ENCODE measurements around the gene DDX42. TPM values are rescaled to one million over a fixed set of nuclear protein-coding genes. Genes with fewer than 3 reads are reported as not detected.

The DDX42 gene
- total and polyA plus RNA-seq, 12 donors, result 27.7 to 69.9 (median 61.8) TPM

DNA sequence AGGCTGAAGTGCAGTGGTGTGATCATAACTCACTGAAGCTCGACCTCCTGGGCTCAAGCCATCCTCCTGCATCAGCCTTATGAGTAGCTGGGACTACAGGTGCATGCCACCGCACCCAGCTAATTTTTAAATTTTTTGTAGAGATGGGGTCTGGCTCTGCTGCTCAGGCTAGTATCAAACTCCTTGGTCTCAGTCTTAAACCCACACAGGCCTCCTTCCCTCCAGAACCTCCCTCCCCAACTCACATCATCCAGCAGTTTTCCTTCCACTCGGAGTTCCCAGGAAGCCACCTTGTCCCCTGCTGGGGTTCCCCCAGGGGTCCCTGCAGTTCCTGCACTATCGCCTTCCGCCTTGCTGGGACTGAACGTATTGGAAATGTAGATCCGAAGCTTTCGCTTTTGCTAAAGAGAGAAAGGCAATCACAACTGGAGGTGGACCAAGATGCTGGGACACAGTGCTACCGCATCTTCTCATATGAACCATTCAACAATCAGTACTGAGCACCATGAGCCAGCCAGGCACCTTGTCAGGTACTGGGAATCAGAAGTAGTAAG is 61.3 kb downstream of the DDX42 start:
- ATAC-seq, result no peak
- TF ChIP-seq, protein P1, sequence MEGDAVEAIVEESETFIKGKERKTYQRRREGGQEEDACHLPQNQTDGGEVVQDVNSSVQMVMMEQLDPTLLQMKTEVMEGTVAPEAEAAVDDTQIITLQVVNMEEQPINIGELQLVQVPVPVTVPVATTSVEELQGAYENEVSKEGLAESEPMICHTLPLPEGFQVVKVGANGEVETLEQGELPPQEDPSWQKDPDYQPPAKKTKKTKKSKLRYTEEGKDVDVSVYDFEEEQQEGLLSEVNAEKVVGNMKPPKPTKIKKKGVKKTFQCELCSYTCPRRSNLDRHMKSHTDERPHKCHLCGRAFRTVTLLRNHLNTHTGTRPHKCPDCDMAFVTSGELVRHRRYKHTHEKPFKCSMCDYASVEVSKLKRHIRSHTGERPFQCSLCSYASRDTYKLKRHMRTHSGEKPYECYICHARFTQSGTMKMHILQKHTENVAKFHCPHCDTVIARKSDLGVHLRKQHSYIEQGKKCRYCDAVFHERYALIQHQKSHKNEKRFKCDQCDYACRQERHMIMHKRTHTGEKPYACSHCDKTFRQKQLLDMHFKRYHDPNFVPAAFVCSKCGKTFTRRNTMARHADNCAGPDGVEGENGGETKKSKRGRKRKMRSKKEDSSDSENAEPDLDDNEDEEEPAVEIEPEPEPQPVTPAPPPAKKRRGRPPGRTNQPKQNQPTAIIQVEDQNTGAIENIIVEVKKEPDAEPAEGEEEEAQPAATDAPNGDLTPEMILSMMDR (IDR thresholded peaks at IDR 0.05), result no peak
- no peak overlapping the region for H3K4me3 ChIP-seq
- H3K36me3 ChIP-seq, result peaks cover 0 to 76% (median 50%) of the 10 kb centered on the region in 9 donors
- 85 to 87% methylated on average over 9 of the region's 9 CpGs for WGBS, 2 donors
- H3K9me3 ChIP-seq, result no peaks in the 10 kb centered on the region
- intact Hi-C loops (cut with DNase I), result loop anchor here in 1 of 10 donors (10.0 kb wide), 1 partner anchor 140 kb away; no protein-coding TSS in a partner anchor
- H3K27ac ChIP-seq, result peak overlapping the region in 1 of 10 donors; percentile 18
- H3K4me1 ChIP-seq, result peaks cover 23 to 46% (median 30%) of the 10 kb centered on the region in 9 donors
- DNase-seq, result no peak
- no peaks in the 10 kb centered on the region for H3K27me3 ChIP-seq

DNA sequence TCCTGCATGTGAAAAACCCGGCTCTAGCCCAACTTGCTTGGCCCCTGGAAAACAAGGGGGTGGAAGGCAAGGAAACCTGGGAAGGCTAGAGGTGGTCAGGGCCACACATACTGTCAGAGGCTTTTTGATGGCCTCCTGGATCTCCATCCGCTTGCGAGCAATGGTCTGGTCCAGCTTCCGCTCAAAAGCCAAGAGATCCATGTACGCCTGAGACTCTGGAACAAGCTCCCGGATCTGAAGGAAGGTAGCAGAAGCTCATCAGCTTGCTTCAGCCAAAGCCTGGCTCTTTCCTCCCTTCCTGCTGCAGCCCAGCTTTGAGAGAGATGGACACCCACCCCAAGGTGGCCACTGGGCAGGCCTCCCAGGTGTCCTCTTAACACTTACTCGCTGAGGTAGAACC is 62.8 kb downstream of the DDX42 start:
- Histone ChIP-seq H3K4me3 (no peak overlapping the region), H3K36me3 (peaks cover 0 to 60% (median 35%) of the 10 kb centered on the region in 9 donors), H3K4me1 (peaks cover 33 to 57% (median 44%) of the 10 kb centered on the region in 9 donors), H3K9me3 (no peaks in the 10 kb centered on the region), H3K27me3 (no peaks in the 10 kb centered on the region), H3K27ac (peak overlapping the region in 5 of 10 donors; percentile 80 to 98 (median 95))
- TF ChIP-seq, protein P1 (IDR thresholded peaks at IDR 0.05), result no peak
- intact Hi-C loops (cut with DNase I), result loop anchor here in 2 of 10 donors (1.0 to 10.0 kb wide), 2 partner anchors 23 to 142 kb away; no protein-coding TSS in a partner anchor
- ATAC-seq (no peak), DNase-seq (no peak)
- 95 to 97% methylated on average over 7 of the region's 7 CpGs for WGBS, 2 donors

DNA sequence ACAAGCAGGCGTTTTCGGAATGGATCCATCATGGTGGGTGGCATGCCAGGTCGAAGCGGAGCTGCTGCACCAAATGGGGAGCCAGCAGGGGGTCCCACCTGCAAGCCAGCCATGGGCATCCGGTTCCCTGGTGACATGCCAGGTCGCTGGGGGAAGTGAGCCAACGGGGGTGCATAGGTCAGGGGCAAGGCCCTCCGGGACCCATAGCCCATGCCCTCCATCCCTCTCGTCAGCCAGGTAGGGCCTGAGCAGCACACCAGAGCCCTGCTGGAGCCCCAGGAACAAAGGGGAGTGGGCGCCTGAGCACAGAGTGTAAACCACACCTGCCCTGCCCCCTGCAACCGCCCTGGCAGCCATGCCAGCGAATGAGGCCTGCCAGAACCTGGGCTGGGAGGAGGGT is 63.5 kb downstream of the DDX42 start:
- peaks cover 0 to 54% (median 29%) of the 10 kb centered on the region in 9 donors for H3K36me3 ChIP-seq
- TF ChIP-seq, protein P1 (IDR thresholded peaks at IDR 0.05), result no peak
- H3K4me3 ChIP-seq, result no peak overlapping the region
- DNase-seq (no peak), ATAC-seq (no peak)
- intact Hi-C loops (cut with DNase I), result loop anchor here in 1 of 10 donors (10.0 kb wide), 1 partner anchor 143 kb away; no protein-coding TSS in a partner anchor
- no peaks in the 10 kb centered on the region for H3K9me3 ChIP-seq
- no peaks in the 10 kb centered on the region for H3K27me3 ChIP-seq
- peak overlapping the region; percentile 74 to 98 (median 88) for H3K27ac ChIP-seq
- WGBS, 2 donors, result 91% methylated on average over 12 of the region's 12 CpGs
- H3K4me1 ChIP-seq, result peaks cover 33 to 58% (median 44%) of the 10 kb centered on the region in 9 donors

DNA sequence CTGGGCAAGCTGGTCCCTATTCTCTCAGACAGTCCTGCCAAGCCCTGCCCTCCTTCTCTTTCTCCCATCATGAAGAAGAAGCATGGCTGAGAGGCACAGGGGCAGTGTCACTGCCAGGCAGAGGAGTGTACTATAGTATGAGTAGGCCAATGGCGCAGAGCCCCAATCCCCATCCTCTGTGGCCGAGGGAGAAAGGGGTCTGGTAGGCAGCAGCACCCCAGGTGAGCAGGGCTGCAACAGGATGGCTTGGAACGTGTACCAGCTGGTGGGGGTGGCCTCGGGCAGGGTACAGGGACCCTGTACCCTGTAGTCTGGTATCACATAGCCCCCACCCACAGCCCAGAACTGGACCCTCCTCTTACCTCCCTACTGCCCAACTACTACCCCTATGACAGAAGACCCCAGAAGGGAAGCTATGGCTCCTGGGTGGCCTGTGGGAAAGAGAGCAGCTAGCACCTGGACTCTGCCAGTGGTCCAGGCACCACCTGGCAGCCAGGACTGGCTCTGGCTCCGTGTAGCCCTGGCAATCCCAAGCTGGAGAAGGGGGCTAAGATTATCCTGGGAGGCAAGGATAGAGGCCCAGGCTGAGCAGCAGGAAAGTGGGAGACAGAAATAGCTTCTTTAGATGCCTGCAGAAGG is 64.1 kb downstream of the DDX42 start:
- WGBS, 2 donors, result 82% methylated on average over 5 of the region's 5 CpGs
- H3K4me3 ChIP-seq, result peak overlapping the region in 1 of 10 donors; percentile 2
- H3K27ac ChIP-seq, result peak overlapping the region; percentile 74 to 98 (median 88)
- intact Hi-C loops (cut with DNase I), result loop anchor here in 1 of 10 donors (10.0 kb wide), 1 partner anchor 143 kb away; no protein-coding TSS in a partner anchor
- peaks cover 0 to 48% (median 23%) of the 10 kb centered on the region in 9 donors for H3K36me3 ChIP-seq
- H3K27me3 ChIP-seq, result no peaks in the 10 kb centered on the region
- peak in 1 of 8 donors; percentile 0 for ATAC-seq
- no peaks in the 10 kb centered on the region for H3K9me3 ChIP-seq
- TF ChIP-seq, protein P1 (IDR thresholded peaks at IDR 0.05), result no peak
- no peak for DNase-seq
- H3K4me1 ChIP-seq, result peaks cover 33 to 58% (median 44%) of the 10 kb centered on the region in 9 donors

Data from heart right ventricle (tissue), 16 donors.